ENCODE data around the gene ANKRD52. TPM values are rescaled to one million over a fixed set of nuclear protein-coding genes. Genes with fewer than 3 reads are reported as not detected.

Gene ANKRD52
- total RNA-seq, 3 donors from 2014 or later = 35.6 to 53.8 (median 43.1) TPM

DNA sequence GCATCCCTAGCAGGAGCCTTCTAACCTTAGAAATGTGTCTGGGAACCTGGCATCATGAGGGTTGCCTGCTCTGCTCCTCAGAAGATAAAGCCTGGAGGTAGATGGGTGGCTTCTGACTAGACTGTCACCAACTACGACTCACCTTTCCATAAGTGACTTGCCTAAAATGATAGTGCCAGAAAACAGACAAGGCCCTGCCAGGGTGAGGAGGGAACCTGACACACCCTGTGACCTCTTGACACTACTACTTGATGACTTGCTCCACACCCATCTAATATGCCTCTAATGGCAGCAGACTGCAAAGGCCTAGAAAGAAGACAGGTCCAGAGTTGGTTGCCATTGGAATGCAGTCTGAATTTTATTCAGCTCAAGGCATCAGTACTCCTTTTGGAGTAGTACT lies 45.8 kb downstream of the ANKRD52 start:
- Histone ChIP-seq H3K36me3 (ENCODE audit: low read depth) (no peaks in the 10 kb centered on the region), H3K9me3 (no peaks in the 10 kb centered on the region), H3K4me3 (no peak overlapping the region), H3K4me1 (ENCODE audit: low read depth) (no peaks in the 10 kb centered on the region)
- ATAC-seq (no peak), DNase-seq (no peak)
- TF ChIP-seq, protein P1, sequence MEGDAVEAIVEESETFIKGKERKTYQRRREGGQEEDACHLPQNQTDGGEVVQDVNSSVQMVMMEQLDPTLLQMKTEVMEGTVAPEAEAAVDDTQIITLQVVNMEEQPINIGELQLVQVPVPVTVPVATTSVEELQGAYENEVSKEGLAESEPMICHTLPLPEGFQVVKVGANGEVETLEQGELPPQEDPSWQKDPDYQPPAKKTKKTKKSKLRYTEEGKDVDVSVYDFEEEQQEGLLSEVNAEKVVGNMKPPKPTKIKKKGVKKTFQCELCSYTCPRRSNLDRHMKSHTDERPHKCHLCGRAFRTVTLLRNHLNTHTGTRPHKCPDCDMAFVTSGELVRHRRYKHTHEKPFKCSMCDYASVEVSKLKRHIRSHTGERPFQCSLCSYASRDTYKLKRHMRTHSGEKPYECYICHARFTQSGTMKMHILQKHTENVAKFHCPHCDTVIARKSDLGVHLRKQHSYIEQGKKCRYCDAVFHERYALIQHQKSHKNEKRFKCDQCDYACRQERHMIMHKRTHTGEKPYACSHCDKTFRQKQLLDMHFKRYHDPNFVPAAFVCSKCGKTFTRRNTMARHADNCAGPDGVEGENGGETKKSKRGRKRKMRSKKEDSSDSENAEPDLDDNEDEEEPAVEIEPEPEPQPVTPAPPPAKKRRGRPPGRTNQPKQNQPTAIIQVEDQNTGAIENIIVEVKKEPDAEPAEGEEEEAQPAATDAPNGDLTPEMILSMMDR (IDR thresholded peaks at IDR 0.05) = no peak
- intact Hi-C loops (cut with DNase I, micrococcal nuclease) = no loop called here

DNA sequence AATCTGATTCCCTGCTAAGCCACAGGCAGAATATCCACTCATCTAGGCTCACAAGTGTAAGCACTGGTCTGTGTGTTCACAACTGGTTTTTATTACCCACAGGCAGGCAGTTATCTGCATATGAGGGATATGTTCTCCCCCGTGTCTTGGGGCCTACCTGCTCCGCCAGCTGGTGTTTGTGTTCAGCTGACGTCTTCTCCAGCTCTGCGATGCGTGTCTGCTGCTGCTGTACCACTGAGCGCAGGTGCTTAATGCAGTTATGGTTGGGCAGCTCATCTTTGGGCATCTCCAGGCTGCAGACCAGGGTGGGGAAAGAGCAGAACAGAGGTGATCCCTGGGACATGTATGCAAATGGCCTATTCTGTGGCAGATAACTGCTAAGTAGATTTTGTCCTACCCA lies 50.2 kb downstream of the ANKRD52 start:
- H3K9me3 ChIP-seq = no peaks in the 10 kb centered on the region
- TF ChIP-seq, protein P1 (IDR thresholded peaks at IDR 0.05) = no peak
- intact Hi-C loops (cut with DNase I, micrococcal nuclease) = no loop called here
- DNase-seq = no peak
- H3K36me3 ChIP-seq (ENCODE audit: low read depth) = no peaks in the 10 kb centered on the region
- peak; percentile 25 for ATAC-seq
- H3K4me3 ChIP-seq = no peak overlapping the region
- H3K4me1 ChIP-seq (ENCODE audit: low read depth) = no peaks in the 10 kb centered on the region

DNA sequence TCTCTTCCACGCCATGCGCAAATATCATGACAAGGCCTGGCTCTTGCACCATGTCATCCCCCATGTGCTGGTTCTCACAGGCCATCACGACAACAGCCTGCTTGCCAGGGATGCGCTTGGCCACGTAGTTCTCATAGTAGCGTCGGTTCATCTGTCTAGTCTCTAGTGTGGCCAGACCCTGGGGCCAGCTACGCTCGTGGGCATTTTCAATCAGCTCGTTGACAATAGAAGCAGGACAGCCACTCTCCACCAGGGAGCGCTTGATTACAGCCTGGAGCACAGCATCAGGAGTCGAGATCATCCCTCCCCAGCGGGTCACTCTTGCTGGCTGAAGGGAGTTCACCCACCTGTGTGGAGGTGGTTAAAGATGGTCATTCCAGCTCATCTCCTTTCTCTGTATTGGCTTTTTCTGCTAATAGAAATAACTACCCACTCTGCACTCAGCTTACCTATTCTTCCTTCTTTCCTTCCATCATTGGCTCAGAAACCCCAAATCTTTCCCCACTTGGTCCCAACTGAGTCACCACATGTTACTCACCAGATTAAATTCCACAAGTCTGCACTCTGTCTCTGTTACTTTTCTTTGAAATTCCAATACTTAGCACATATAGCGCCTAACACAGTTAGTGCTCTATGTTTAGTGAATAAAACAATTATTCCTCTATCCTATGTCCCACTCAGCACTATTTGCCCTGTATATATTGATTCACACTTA lies 51.6 kb downstream of the ANKRD52 start:
- Histone ChIP-seq H3K36me3 (ENCODE audit: low read depth) (no peaks in the 10 kb centered on the region), H3K9me3 (no peaks in the 10 kb centered on the region), H3K4me1 (ENCODE audit: low read depth) (no peaks in the 10 kb centered on the region), H3K4me3 (no peak overlapping the region)
- intact Hi-C loops (cut with DNase I, micrococcal nuclease) = no loop called here
- DNase-seq (peak in 2 of 3 donors; percentile 71 to 85), ATAC-seq (peak; percentile 87)
- TF ChIP-seq, protein P1 (IDR thresholded peaks at IDR 0.05) = peak; percentile 42

DNA sequence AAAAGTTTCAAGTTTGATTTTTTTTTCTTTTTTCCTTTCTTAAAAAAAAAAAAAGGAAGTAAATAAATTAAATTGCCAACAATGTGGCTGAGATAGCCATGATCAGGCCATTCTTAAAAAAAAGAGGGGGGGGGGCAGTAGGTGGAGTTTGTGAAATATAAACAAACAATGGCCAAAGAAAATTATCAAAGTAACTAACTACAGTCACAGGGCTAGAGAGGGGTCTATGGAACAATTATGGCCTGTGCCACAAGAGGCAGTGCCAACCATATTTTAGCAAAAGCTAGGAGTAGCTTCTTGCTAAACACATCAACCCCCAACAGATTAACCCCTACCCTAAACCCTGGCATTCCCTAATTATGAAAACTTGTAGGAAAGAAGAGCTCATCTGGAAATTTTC lies 52.7 kb downstream of the ANKRD52 start:
- TF ChIP-seq, protein P1 (IDR thresholded peaks at IDR 0.05) = no peak
- intact Hi-C loops (cut with DNase I, micrococcal nuclease) = no loop called here
- DNase-seq (no peak), ATAC-seq (no peak)
- Histone ChIP-seq H3K36me3 (ENCODE audit: low read depth) (no peaks in the 10 kb centered on the region), H3K4me1 (ENCODE audit: low read depth) (no peaks in the 10 kb centered on the region), H3K9me3 (no peaks in the 10 kb centered on the region), H3K4me3 (no peak overlapping the region)

DNA sequence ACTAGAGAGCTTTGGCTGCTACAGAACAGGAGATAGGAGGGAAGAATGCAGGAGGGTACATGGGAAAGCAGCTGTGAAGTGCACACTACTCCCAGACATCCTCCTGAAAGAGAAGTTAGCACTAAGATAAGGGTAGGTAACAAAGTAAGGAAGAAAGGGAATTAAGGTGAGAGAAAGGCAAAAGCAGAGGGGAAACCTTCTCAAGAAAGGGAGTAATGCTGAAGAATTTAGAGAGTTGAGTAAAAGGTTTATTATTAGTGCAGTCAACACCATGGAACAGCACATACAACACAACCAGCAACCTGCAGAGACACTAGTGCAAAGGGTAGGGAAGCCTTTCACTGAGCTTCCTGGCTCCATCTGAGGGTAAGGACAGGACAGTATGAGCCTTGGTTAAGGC lies 53.9 kb downstream of the ANKRD52 start:
- no peak overlapping the region for H3K4me3 ChIP-seq
- ATAC-seq (no peak), DNase-seq (no peak)
- intact Hi-C loops (cut with DNase I, micrococcal nuclease) = no loop called here
- no peaks in the 10 kb centered on the region for H3K9me3 ChIP-seq
- TF ChIP-seq, protein P1 (IDR thresholded peaks at IDR 0.05) = no peak
- H3K4me1 ChIP-seq (ENCODE audit: low read depth) = no peaks in the 10 kb centered on the region
- H3K36me3 ChIP-seq (ENCODE audit: low read depth) = no peaks in the 10 kb centered on the region
